HG03139 (cell line): ENCODE results near the gene FANCI.

Experiments used
- ATAC-seq: cut with Tn5 transposase; IDR thresholded peaks from one replicate; pipeline ENCODE4 v1.9.1; 2021; ENCODE audit not compliant: unreplicated experiment

Gene FANCI

DNA sequence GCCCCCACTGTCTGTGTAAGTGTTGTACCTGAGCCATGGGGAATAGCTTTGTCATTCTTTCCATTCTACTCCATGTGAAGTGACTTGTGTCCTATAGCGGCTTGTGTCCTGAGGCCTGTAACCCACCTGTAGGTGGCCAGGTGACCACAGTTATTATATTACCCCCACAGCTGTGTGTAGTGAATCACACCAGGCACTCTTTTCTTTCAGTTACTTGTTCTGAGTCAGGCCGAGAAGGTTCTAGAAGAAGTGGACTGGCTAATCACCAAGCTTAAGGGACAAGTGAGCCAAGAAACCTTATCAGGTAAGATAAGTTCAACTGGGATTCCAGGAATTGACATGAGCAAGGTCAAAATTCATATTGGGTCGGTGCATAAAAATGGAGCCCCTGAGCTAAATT, 61.6 kb downstream of the FANCI start:
- no peak for ATAC-seq

DNA sequence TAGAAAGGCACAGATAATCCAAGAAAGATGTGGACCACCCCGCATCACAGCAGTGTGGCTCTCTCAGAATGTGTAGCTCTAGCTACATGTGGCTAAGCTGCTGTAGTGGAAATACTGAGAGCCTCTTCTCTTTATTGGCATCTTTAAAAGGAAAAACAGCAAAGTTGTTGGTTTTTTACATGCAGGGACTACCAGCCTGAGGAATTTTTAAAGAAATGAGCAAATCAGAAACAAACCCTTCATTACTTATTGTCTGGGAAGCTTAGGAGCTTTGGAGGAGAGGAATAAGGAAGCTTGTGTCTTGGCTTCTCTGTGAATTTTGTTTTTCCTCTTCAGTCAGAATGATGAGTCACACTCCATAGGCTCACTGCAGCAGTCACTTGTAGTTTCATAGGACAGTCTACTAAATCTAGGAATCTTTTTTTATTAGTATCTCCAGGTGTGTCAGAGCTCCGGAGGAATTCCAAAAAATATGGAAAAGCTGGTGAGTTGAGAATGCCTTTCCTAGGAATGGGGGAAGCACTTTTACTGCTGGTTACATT, 63.3 kb downstream of the FANCI start:
- ATAC-seq: no peak

DNA sequence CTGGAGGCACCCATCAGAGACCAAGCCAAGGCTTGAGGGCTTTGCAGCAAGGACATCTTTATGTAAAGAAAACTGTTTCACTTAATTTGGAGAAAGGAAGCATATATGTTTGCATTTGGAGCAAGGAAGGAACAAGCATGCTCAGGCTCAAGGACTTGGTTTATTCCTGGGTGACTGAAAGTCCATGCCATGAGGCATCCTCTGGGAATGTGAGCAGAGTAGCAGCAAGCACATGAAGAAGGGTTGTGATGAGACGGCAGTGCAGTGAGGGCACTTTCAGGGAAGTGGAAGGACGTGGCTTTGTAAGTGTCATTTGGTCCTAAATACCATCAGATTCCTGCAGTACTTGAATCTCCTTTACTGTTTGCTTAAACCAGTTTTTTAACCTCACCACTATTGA, 64.0 kb downstream of the FANCI start:
- no peak for ATAC-seq

DNA sequence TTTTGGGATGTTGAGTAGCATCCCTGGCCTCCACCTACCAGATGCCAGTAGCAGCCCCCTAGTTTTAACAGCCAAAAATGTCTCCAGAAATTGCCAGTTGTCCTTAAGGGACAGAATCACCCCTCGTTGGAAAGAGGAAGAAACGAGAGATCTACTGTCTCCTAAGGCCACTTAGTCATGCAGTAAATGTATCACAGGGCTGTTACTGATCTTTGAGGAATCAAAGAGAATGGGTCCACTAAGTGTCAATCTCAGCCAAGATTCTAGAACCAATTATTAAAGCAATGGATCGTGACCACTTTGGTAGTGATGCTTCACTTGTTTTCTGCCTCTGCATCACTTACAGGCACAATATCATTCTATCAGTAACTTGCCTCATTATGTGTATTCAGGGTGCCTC, 64.5 kb downstream of the FANCI start:
- ATAC-seq: no peak

DNA sequence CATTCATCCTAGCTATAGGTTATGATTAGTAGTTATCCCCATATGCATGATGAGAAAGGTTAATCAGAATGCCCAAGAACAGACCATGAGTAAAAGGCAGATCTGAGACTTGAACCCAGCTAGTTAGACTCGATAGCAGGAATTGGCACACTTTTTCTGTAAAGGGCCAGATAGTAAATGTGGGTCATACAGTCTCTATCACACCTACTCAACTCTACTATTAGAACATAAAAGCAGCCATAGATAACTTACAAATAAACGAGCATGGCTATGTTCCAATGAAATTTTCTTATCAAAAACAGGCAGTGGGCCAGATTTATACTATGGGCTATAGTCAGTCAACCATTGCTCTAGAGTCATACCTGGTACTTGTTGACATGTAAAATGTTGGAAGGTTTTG, 66.2 kb downstream of the FANCI start:
- no peak for ATAC-seq

DNA sequence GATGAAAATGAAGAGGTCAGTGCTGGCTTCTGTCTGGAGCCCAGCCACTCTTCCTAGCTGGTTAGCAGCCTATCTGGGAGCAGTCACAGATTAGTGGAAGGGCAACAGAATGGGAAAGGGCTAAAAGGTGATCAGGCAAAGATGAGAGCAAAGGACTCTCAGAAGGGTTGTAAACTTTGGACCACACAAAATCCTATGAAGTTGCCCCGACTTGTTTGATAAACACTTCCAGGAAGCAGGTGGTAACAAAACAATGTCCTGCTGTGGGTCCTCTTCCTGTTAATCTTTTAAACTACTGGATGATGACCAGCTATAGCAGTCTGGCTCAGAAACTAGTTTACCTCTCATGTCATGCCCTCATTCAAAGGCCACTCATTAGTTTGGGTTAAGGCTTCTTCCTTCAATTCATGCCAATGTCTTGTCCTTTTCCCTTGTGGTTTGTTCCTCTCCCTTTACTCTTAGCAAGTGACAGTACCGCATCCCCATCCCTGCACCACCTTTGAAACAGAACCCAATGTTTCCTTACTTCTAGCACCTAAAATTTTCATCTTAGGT, 71.7 kb downstream of the FANCI start:
- no peak for ATAC-seq

DNA sequence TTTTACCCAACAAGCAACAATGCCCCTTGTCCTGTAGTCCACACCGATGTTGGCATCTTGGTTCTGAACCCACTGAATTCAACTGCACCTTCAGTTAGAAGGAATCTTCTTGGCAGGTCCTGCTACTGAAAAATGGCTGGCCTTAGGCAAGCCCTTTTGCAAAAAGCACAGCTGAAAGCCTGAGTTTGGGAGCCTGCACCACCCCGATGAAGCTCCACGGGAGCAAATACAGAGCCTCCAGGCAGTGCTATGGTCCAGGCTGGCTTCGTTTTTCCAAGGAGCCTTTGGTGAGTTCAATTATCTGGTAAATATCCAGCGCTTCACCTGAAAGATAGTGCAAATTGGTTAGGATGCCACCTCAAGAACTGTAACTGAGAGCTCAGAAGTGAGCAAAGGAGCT, 72.7 kb downstream of the FANCI start:
- no peak for ATAC-seq

DNA sequence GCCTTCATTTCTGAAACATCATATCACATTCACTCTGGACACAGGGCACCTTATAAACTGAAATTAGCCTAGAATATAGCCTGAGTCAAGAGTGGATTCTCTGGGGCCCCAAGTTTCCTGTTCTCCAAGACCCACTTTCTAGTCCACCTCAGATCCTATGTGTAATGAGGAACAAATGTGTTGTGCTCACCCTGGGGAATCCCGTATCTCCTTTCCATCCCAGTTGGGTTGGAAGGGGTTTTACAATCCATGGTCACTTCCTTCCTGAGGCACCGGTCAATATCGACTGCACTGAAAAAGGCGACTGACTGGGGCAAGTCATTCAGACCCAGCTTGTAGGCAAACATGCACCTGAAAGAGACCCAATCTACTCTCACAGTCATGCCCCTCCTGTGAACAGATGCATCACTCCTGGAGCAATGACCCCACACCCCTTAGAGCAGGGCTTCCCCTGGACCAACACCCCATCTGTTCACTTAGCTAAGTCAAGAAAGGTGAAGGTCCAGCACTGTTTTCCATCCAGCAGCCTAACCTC, 73.5 kb downstream of the FANCI start:
- ATAC-seq: no peak

DNA sequence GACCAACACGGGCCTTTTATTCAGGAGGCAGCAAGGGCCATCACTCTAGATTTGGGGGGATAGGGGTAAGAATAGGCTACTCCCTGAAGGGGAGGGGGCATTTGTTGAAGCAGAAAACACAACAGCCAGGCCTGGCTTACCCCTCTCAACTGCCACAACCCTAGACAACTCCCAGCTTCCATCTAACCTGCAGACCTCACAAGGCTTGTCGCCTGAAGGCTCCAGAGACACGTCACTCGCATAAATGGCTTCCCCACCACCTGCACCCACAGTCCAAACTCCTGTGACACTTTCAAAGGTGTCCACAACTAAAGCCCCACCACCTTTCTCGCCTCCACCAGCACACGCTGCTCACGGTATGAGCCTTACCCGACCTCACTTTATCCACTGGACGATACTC, 75.9 kb downstream of the FANCI start:
- no peak for ATAC-seq

DNA sequence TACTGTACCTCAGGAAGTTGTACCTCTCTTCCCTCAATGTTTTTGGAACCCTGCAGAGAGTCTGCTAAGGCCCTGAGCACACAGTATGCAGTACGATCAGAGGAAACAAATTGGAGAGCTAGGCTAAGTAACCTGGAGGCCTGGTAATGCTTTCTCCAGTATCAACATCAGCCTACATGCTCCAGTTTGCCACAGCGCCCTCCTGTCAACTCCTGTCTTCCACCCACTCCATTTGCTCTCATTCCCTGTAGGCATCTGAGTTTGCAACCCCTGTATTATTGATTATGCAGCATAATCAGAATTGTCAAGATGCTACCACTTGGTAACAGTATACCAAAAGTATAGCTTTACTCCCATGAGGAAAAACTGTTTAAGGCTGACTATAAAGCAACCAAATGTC, 76.4 kb downstream of the FANCI start:
- no peak for ATAC-seq

DNA sequence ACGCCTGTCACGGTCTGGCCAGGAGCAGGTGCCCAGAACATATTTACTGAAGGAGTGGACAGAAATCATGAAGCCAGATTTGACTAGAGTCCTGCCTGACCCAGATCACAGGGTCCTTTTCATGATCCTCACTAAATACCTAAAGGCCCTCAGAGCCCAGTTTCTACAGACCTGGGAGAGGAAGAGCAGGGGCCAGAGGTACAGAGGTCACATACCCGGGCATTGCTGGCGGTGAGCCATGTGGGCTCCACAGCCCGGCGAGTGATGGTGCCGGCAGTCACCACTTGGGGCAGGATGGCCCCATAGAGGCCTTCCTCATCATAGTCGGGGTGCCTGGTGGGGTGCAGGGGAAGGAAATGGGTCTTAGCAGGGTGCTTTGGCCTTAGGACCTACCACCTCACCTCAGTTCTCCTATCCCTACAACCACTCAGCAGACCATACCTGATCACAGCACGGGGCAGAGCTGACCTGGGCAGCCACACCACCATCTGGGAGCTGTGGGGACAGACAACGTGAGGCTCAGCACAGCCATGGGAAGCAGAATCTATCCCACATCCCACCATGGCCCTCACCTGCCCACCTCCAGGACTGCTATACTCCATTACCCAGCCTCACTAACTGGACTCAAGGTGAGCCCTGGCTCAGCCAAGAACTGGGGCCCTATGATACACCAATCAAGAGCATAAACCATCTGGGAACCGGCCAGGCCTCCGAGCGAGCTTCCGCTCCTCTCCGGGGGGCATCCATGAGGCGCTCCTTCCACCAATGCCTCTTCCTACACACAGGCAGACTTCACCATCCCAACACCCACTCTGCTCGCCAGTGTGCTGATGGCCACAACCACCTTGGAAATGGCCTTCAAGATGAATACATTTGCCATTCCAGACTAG, 78.0 kb downstream of the FANCI start:
- no peak for ATAC-seq

DNA sequence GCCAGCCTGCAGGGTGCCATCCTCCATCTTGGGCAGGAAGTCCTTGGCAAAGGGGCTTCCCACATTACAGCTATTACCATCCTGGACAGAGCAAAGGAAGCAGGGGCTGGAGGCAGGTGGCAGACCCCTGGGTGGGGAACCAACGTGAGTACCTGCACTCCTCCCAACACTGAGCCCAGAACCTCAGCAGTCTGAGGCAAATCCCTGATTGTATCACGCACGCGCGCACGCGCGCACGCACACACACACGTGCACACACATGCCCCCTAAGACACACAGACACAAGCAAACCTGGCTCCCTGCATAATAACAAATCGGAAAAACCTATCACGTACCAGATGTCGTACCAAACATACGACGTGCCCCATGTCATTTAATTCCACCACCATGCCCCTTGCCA, 79.0 kb downstream of the FANCI start:
- ATAC-seq: no peak

DNA sequence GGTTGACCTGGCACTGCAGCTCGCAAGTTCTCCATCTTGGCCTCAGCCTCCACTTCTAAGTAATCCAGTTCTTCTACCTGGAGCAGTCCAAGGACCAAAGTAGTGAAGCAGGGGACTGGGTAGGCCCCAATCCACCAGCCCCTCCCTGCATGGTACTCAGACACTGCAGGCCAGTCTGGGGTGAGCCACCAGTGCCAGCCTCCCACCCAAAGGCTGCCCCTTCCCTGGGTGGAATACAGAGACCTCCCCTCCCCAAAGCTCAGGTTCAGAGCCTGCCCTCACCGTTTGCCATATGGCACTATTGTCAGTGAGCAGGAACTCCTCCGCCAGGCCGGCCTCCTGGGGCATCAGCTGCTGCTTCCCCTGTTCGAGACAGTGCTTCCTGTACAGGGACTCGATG, 80.0 kb downstream of the FANCI start:
- ATAC-seq: no peak

DNA sequence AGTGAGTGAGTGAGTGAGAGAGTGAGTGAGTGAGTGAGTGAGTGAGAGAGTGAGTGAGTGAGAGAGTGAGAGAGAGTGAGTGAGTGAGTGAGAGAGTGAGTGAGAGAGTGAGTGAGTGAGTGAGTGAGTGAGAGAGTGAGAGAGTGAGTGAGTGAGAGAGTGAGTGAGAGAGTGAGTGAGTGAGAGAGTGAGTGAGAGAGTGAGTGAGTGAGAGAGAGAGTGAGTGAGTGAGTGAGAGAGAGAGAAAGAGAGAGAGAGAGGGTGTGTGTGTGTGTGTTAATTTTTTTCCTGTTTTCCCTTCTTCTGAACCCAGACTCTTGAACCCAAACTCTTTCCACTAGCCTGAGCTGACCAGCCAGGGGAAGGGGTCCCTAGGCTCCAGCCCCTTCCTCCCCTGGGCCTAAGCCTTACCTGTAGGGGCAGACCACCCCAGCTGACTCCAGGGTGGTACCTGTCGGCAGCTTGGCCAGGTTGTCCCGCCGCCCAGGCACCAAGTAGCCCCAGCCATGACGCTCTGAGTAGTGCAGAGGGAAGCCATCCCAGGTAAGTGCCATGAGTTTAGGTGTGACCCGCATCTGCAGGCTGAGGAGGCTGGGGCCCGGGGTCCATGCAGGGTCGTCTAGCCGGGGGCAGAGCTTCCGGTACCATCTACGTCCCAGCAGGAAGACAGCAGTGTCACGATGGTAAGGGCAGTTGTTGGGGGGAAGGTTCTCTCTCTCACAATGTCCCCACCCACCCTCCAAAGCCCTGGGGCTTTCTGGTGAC, 81.4 kb downstream of the FANCI start:
- ATAC-seq: no peak

DNA sequence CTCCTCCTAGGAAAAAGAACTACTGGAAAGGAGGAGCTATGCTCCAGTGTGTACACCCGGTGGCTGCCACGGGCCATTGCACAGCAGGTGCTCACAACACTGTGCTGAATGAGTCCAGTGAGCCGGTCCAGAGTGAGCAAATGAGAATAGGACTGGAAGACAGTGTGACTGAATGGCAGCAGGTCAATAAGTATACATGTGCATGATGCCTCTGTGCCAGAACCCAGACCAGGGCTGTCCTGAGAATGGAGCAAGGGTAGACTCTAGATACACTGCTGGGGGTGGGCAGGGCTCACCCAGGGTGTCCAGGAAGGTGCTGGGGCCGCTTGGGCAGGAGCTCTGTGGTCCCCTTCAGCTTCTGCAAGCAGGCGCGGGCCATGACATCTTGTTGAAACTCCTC, 82.5 kb downstream of the FANCI start:
- ATAC-seq: no peak

DNA sequence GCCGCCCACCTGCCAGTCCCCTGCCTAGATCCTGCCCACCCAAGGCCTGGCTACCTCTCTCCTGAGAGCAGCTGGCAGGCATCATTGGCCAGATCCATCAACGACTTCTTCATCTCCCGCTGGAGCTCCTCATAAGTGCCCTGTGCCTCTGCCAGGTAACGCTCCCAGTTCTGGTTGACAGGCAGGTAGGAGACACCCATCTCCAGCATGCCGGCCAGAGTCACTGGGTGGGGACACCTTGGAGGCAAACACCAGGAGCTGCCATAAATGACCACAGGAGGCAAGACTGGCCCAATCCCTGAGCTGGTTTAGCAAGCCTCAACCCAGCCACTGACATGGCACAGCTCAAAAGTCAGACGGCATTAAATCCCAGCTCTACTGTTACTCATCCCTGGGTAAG, 83.3 kb downstream of the FANCI start:
- ATAC-seq: no peak

DNA sequence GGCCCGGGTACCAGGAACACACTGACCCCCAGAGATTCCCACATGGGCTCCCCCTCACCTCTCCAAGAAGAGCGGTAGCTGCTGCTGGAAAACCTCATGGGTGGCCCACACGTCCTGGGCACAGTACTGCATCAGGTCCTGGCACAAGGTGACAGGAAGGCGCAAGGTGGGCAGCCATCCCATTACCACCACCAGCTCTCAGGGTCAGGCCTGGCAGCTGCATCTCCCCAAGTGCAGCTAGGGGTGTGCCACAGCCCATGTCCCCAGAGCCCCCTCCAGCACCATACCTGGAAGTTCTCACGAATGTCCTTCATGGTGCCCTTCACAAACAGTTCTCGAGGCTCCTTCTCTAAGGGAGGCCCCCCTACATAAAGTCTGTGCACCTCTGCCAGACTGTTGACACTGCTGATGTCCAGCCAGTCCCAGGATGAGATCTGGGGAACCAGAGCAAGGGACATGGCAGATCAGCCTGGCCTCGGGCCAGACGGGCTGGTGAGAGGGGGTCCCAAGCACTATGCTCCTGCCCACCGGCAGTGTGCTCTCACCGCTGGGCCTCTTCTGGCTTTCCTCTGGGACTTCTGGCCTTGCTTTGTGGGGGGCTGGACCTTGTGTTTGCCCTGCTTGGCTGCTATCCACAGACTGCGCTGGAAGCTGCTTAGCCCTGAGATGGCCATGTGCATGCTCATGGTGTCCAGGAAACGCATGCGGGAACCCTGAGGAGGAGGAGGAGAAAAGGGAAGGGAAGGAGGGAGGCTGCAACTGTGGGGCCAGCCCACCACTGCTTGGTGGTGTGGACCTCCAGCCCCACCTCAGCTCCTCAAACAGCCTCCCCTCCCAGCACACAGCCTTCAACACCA, 84.8 kb downstream of the FANCI start:
- ATAC-seq: no peak

DNA sequence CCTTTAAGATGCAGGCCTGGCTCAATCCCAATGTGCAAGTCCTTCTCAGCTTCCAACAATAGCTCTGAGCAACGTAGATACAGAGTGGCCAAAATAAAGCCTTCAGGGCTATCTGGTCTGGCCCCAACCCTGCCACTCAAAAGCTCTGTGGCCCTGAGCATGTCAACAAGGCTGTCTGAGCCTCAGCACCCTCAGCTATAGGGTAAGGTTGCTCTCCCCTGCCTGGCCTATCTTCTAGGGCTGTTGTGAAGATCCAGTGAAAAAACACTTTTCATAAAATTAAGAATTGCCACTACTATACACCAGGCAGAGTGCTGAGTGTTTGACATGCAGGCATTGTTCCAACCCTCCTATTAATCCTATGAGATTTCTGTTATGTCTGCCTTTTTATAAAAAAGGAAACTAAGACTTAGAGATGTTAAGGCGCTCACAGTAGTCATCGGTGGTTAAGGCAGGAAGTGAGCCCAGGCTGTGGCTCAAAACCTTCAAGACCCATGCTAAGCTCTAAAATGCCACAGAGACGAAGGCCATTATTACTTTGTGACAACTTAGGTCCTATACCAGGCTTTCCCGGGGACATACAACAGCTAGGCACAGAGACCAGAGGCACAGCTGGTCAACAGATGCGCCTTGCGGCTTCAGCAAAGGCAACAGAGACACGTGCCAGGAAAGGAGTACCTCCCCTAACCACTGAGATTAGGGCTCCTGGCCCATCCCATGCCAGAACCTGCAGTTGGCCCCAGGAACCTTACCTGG, 85.7 kb downstream of the FANCI start:
- ATAC-seq: no peak

DNA sequence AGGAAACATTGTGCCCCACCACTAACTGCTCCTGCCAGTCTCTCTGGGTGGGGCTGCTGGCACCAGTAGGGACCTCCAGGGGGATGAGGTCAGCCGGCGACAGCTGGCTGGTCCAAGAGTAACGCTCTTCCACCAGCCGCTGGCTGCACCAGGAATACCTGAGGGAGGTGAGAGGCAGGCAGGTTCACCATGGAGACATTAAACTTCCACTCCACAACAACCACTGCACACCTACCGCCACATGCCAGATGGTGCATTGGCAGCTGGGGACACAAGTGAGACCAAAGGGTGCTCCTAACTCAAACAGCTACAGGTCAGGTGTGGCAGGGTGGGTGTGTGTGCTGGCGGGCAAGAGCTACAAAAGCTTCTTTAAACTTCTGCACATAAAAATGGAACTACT, 86.3 kb downstream of the FANCI start:
- no peak for ATAC-seq
